ENCODE data around the gene MECP2. TPM values are rescaled to one million over a fixed set of nuclear protein-coding genes. Genes with fewer than 3 reads are reported as not detected.
"Not testable (repeated sequence)": the region's sequence is repeated elsewhere in the genome, so short reads cannot be mapped to it uniquely, and the experiment has no call there.

MECP2 gene
- total RNA-seq, 4 donors from 2014 or later, result 57.7 to 79.4 (median 64.8) TPM

DNA sequence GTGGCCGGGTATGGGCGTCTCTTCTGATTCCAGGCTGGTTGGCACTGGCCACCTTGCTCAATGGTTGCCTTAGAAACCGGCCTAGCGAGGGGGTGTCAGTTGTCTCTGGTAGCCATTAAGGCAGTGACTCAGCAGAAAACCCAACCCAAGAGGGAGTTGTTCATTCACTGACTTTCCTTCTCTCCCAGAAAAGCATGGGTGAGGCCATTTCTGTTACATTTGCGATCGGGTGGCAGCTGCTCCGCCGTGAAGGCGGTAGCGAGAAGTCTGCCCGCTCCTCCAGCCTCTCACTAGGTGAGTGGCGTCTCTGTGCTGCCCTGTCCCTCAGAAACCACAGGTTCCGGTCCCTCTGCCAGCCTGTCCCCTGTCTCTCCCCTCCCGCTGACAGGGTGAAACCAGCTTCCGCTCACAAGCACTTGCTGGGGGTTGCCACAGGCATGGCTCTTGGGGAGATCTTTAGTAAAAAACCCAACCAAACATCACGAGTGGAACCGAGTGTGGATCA, 95.2 kb downstream of the MECP2 start:
- H3K27ac ChIP-seq (replicated peaks in 1 of 4), result peak overlapping the region in 1 of 4 donors; percentile 19
- intact Hi-C loops (cut with DNase I), result no loop called here
- no peaks in the 10 kb centered on the region for H3K27me3 ChIP-seq
- no peak for DNase-seq (ENCODE audit: extremely low spot score)
- H3K36me3 ChIP-seq, result no peaks in the 10 kb centered on the region
- TF ChIP-seq POLR2AphosphoS5 (IDR thresholded peaks at IDR 0.05) (no peak), POLR2A (IDR thresholded peaks at IDR 0.05; ENCODE audit: low read depth) (no peak), EP300 (IDR thresholded peaks at IDR 0.05) (no peak)
- TF ChIP-seq, protein P1, sequence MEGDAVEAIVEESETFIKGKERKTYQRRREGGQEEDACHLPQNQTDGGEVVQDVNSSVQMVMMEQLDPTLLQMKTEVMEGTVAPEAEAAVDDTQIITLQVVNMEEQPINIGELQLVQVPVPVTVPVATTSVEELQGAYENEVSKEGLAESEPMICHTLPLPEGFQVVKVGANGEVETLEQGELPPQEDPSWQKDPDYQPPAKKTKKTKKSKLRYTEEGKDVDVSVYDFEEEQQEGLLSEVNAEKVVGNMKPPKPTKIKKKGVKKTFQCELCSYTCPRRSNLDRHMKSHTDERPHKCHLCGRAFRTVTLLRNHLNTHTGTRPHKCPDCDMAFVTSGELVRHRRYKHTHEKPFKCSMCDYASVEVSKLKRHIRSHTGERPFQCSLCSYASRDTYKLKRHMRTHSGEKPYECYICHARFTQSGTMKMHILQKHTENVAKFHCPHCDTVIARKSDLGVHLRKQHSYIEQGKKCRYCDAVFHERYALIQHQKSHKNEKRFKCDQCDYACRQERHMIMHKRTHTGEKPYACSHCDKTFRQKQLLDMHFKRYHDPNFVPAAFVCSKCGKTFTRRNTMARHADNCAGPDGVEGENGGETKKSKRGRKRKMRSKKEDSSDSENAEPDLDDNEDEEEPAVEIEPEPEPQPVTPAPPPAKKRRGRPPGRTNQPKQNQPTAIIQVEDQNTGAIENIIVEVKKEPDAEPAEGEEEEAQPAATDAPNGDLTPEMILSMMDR (IDR thresholded peaks at IDR 0.05), result no peak
- no peaks in the 10 kb centered on the region for H3K9me3 ChIP-seq
- 88% methylated on average over 17 of the region's 17 CpGs for WGBS
- H3K4me3 ChIP-seq, result no peak overlapping the region
- H3K4me1 ChIP-seq, result peaks cover 0 to 4% (median 0%) of the 10 kb centered on the region in 4 donors

DNA sequence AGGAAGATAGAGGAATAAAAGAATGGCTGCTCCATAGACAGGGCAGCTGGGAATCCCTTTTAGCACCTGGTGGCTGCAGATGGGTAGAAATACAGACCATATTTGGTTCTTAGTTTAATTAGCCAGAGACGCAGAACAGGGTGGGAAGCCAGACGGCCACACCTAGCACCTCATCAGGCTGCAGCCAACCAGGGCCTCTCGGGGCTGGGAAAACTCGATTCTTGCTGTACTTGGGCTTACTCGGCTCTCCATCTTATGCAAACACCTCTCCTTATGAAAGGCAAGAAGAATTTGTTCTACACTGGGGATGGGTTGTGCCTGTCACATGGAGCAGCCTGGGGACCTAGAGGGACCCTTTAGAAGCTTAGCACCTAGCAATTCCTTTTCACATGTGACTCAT, 97.5 kb downstream of the MECP2 start:
- H3K27ac ChIP-seq (replicated peaks in 1 of 4), result no peak overlapping the region
- H3K27me3 ChIP-seq, result peaks cover 0 to 6% (median 0%) of the 10 kb centered on the region in 4 donors
- WGBS, result 40% methylated on average over 2 of the region's 5 CpGs

DNA sequence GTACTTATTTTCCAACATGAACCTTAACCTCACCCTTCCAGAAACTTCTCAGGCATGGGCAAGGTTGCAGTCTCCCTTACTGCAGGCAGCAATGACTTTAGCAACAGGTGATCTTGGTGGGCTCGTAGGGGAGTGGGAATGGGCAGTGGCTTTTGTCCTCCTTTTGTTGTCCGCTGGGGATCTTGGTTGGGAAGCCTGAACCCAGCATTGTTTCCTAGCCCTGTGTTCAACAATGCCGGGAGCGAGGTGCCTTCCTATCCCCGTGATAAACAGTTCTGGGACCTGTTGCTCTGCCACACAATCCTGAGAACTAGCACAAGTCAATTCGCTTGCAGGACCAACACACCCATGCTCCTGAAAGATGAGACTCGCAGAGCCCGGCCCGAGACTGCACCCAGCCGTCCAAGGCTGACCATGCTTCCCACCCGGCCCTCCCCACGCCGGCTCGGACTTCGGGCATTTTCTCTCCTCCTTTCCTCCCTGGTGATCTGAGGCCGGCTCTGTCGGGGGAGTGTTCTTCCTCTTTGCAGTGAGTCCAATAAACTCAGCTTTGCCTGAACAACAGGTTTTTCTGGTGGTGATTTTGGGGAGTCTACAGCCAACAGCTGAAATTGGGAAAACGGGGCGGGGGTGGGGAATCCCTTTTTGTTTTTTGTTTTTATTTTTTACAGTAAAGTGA, 98.0 kb downstream of the MECP2 start:
- Histone ChIP-seq H3K4me3 (no peak overlapping the region), H3K27me3 (peaks cover 0 to 6% (median 0%) of the 10 kb centered on the region in 4 donors), H3K4me1 (peaks cover 0 to 4% (median 0%) of the 10 kb centered on the region in 4 donors), H3K27ac (replicated peaks in 1 of 4) (no peak overlapping the region), H3K36me3 (no peaks in the 10 kb centered on the region), H3K9me3 (no peaks in the 10 kb centered on the region)
- DNase-seq (ENCODE audit: extremely low spot score), result no peak
- intact Hi-C loops (cut with DNase I), result no loop called here
- 76% methylated on average over 19 of the region's 19 CpGs for WGBS
- TF ChIP-seq POLR2A (IDR thresholded peaks at IDR 0.05; ENCODE audit: low read depth) (no peak), POLR2AphosphoS5 (IDR thresholded peaks at IDR 0.05) (no peak), EP300 (IDR thresholded peaks at IDR 0.05) (no peak)
- TF ChIP-seq, protein P1 (IDR thresholded peaks at IDR 0.05), result no peak

More for the DNA sequence above, 97.5 kb downstream of the MECP2 start:
- H3K4me1 ChIP-seq, result peaks cover 0 to 4% (median 0%) of the 10 kb centered on the region in 4 donors
- no peaks in the 10 kb centered on the region for H3K36me3 ChIP-seq
- no peak overlapping the region for H3K4me3 ChIP-seq
- intact Hi-C loops (cut with DNase I), result no loop called here
- no peak for TF ChIP-seq POLR2AphosphoS5 (IDR thresholded peaks at IDR 0.05)
- no peak for TF ChIP-seq POLR2A (IDR thresholded peaks at IDR 0.05; ENCODE audit: low read depth)
- TF ChIP-seq EP300 (IDR thresholded peaks at IDR 0.05), result no peak
- DNase-seq (ENCODE audit: extremely low spot score), result no peak
- no peaks in the 10 kb centered on the region for H3K9me3 ChIP-seq

DNA sequence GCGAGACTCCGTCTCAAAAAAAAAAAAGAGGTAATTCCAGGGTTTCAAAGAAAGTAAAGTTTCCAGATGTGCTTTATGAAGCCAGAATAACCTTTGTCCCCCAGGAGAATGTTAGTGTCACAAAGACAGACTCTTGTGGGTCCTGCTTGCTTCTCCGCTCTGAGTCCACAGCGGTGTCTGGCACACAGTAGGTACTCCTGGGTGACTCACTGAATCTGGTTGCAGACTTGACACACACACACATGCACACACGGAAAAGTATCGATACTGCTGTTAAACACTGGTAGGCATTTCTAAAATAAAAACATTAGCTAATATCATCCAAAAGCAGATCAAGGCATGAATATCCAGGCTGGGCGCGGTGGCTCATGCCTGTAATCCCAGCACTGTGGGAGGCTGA, 102.0 kb downstream of the MECP2 start:
- WGBS, result 95% methylated on average over 8 of the region's 8 CpGs
- H3K9me3 ChIP-seq, result no peaks in the 10 kb centered on the region
- no peaks in the 10 kb centered on the region for H3K4me1 ChIP-seq
- H3K4me3 ChIP-seq, result no peak overlapping the region
- H3K27ac ChIP-seq (replicated peaks in 1 of 4), result no peak overlapping the region
- H3K36me3 ChIP-seq, result no peaks in the 10 kb centered on the region
- peaks cover 0 to 6% (median 0%) of the 10 kb centered on the region in 4 donors for H3K27me3 ChIP-seq
- no peak for DNase-seq (ENCODE audit: extremely low spot score)
- intact Hi-C loops (cut with DNase I), result no loop called here
- TF ChIP-seq, protein P1 (IDR thresholded peaks at IDR 0.05), result no peak
- TF ChIP-seq POLR2A (IDR thresholded peaks at IDR 0.05; ENCODE audit: low read depth) (no peak), EP300 (IDR thresholded peaks at IDR 0.05) (no peak), POLR2AphosphoS5 (IDR thresholded peaks at IDR 0.05) (no peak)

DNA sequence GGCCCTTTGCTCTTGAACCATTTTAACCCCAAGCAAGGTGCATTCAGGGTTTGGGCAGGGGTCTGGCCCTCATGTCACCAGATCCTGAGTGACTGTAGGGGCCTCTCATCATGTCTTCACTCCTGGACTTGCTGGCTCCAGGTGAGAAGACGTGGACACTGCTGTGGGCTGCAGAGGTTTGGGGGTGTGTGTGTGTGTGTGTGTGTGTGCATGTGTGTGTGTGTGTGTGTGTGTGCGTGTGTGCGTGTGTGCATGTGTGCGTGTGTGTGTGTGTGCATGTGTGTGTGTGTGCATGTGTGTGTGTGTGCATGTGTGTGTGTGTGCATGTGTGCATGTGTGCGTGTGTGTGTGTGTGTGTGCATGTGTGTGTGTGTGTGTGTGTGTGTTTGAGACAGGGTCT, 103.1 kb downstream of the MECP2 start:
- DNase-seq (ENCODE audit: extremely low spot score); H3K27ac ChIP-seq (replicated peaks in 1 of 4); H3K9me3 ChIP-seq; H3K27me3 ChIP-seq; intact Hi-C loops (cut with DNase I); H3K36me3 ChIP-seq; H3K4me1 ChIP-seq; H3K4me3 ChIP-seq: not testable (repeated sequence)
- WGBS, result 51% methylated on average over 3 of the region's 5 CpGs

Measured in esophagus muscularis mucosa (tissue), 4 donors.